ENCODE results near the gene GALNT18.

The GALNT18 gene

GRCh38 chr11:11628651-11629050, 6.8 kb upstream of the GALNT18 start (continued):
- TF ChIP-seq ZNF266 (tag by site-specific recombination; IDR thresholded peaks at IDR 0.05; ENCODE audit: low read depth) (no peak), HOXC10 (CRISPR knock-in tag; IDR thresholded peaks at IDR 0.05) (no peak), ZNF398 (tag by site-specific recombination; IDR thresholded peaks at IDR 0.05) (no peak), ZNF146 (tag by site-specific recombination; IDR thresholded peaks at IDR 0.05) (no peak)

DNA sequence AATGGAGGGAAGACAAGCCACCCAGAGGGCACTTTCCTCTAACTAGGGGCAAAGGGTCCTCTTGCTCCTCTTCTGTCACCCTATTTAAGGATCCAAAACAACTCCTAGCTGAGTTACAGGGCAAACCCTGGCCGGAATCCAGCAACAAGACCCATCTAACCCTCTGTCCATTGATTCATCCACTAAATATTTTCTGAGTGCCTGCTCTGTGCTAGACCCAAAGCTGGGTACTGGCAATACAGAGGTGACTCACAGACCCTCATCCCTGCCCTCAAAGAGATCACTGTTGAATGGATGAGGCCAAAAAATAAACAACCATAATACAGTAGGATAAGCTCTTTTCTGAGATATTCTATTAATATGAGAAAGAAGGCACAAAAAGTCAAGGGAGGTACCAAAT, 4.3 kb upstream of the GALNT18 start:
- Histone ChIP-seq H3K27ac (ENCODE audit: extremely low read depth, low read depth, low read length) (no peak overlapping the region), H3K4me1 (ENCODE audit: control insufficient read depth, insufficient read depth, low read length) (no peaks in the 10 kb centered on the region), H3K9me3 (ENCODE audit: control insufficient read depth, insufficient read depth, low read depth, low read length) (no peaks in the 10 kb centered on the region), H3K36me3 (ENCODE audit: control insufficient read depth in 2 of 2, insufficient read depth in 1 of 2, low read length in 2 of 2) (no peaks in the 10 kb centered on the region), H3K4me3 (ENCODE audit: low read depth, low read length) (no peak overlapping the region)
- ChIA-PET POLR2A (no interaction called here), CTCF (interaction anchor here (0.6 to 2.1 kb wide), 2 partner anchors 54 to 161 kb away, joined by 3 to 7 read pairs; no protein-coding TSS in a partner anchor)
- TF ChIP-seq PRDM2 (tag by site-specific recombination; IDR thresholded peaks at IDR 0.05; ENCODE audit: borderline replicate concordance) (no peak), ZNF266 (tag by site-specific recombination; IDR thresholded peaks at IDR 0.05; ENCODE audit: low read depth) (no peak), ZNF114 (tag by site-specific recombination; IDR thresholded peaks at IDR 0.05) (no peak), KLF1 (tag by site-specific recombination; IDR thresholded peaks at IDR 0.05) (no peak), KLF7 (tag by site-specific recombination; IDR thresholded peaks at IDR 0.05; ENCODE audit: borderline replicate concordance) (no peak), ZBTB17 (tag by site-specific recombination; IDR thresholded peaks at IDR 0.05) (no peak), ZNF514 (tag by site-specific recombination; IDR thresholded peaks at IDR 0.05) (no peak), ZNF26 (tag by site-specific recombination; IDR thresholded peaks at IDR 0.05) (no peak), SETDB1 (IDR thresholded peaks at IDR 0.05; ENCODE audit: insufficient read length, low read length) (no peak), HOXD13 (CRISPR knock-in tag; IDR thresholded peaks at IDR 0.05; ENCODE audit: borderline replicate concordance) (no peak), ZNF518A (tag by site-specific recombination; conservative IDR thresholded peaks at IDR 0.05; ENCODE audit: low read depth) (no peak)
